CD4-positive, CD25-positive, alpha-beta regulatory T cell (primary cell): ENCODE results near the gene RNF2. TPM values are rescaled to one million over a fixed set of nuclear protein-coding genes. Genes with fewer than 3 reads are reported as not detected.

Source experiments
- ATAC-seq, 2 donors: fragments of 150-1000 bp; cut with Tn5 transposase; one replicate each; pipeline ENCODE4 v1.10.0; 2021; ENCODE audit warnings: low read depth in 2 of 2, moderate number of reproducible peaks in 2 of 2, moderate library complexity in 1 of 2
- DNase-seq, 3 donors: peaks; one replicate each; pipeline versions ENCODE4 v3.0.0 to v3.0.0-alpha.2; 2012 to 2022; ENCODE audit warnings: mixed read lengths in 1 of 3
- H3K27ac ChIP-seq: one replicate; pipeline ENCODE4 v1.7.0; 2013; ENCODE audit warnings: mild to moderate bottlenecking, low read length; ENCODE audit not compliant: insufficient read depth, poor library complexity, severe bottlenecking
- H3K27me3 ChIP-seq: one replicate; pipeline ENCODE4 v1.7.0; 2013; ENCODE audit warnings: low read length; ENCODE audit not compliant: control insufficient read depth, insufficient read depth
- H3K36me3 ChIP-seq: one replicate; pipeline ENCODE4 v1.7.0; 2013; ENCODE audit warnings: mild to moderate bottlenecking, low read length, moderate library complexity; ENCODE audit not compliant: control insufficient read depth, insufficient read depth
- H3K4me1 ChIP-seq: 2 replicates; pipeline ENCODE4 v1.7.0; 2013; ENCODE audit warnings: mild to moderate bottlenecking, low read length; ENCODE audit not compliant: insufficient read depth, control insufficient read depth, poor library complexity, severe bottlenecking
- H3K4me3 ChIP-seq: one replicate; pipeline ENCODE4 v1.7.0; 2013; ENCODE audit warnings: low read depth, mild to moderate bottlenecking, low read length, moderate library complexity
- H3K9me3 ChIP-seq, 2 experiments: 1 replicate in 1 of 2; 2 replicates in 1 of 2; pipeline ENCODE4 v1.7.0; 2013; ENCODE audit warnings: low read length in 2 of 2, mild to moderate bottlenecking in 1 of 2, moderate library complexity in 1 of 2; ENCODE audit not compliant: control insufficient read depth in 2 of 2
- H3K27ac Mint-ChIP-seq, 3 donors: one replicate each; pipeline ENCODE4 v1.8.0; 2020 to 2022; ENCODE audit warnings: mild to moderate bottlenecking in 3 of 3, mixed read lengths in 3 of 3, moderate library complexity in 2 of 3
- H3K27me3 Mint-ChIP-seq: one replicate; pipeline ENCODE4 v1.8.0; 2022; ENCODE audit warnings: mild to moderate bottlenecking, mixed read lengths
- H3K36me3 Mint-ChIP-seq: one replicate; pipeline ENCODE4 v1.8.0; 2020; ENCODE audit warnings: mixed read lengths
- H3K4me1 Mint-ChIP-seq, 4 donors: one replicate each; pipeline ENCODE4 v1.8.0; 2020 to 2022; ENCODE audit warnings: mixed read lengths in 4 of 4, mild to moderate bottlenecking in 1 of 4
- H3K4me3 Mint-ChIP-seq, 4 donors: one replicate each; pipeline ENCODE4 v1.8.0; 2020 to 2022; ENCODE audit warnings: mild to moderate bottlenecking in 4 of 4, mixed read lengths in 4 of 4, moderate library complexity in 3 of 4
- H3K9me3 Mint-ChIP-seq, 7 donors: one replicate each; pipeline ENCODE4 v1.8.0; 2020 to 2022; ENCODE audit warnings: mixed read lengths in 7 of 7, mild to moderate bottlenecking in 3 of 7, moderate library complexity in 2 of 7
- polyA plus RNA-seq, 4 donors: library from polyadenylated mRNA; unstranded; fragments of 300-500 nt; fragmentation: Illumina TruSeq; gene quantifications; one replicate each; pipeline ENCODE4 v1.2.3, GENCODE V29; 2021
- total RNA-seq: library from RNA; stranded (reverse); gene quantifications from one replicate; pipeline ENCODE4 v1.2.3, GENCODE V29; 2022

RNF2 gene
- total and polyA plus RNA-seq, 5 donors from 2014 or later = 16.4 to 33.3 (median 25.4) TPM

GRCh38 chr1:185073725-185074124 is 28.4 kb downstream of the RNF2 start:
- Histone ChIP-seq H3K27me3 (no peaks in the 10 kb centered on the region), H3K4me1 (no peaks in the 10 kb centered on the region), H3K36me3 (no peaks in the 10 kb centered on the region), H3K27ac (no peak overlapping the region), H3K9me3 (no peaks in the 10 kb centered on the region), H3K4me3 (no peak overlapping the region)
- H3K9me3 Mint-ChIP-seq = peaks cover 0 to 2% (median 0%) of the 10 kb centered on the region in 7 donors
- H3K27me3 Mint-ChIP-seq = no peaks in the 10 kb centered on the region
- no peak overlapping the region for H3K4me3 Mint-ChIP-seq
- peaks cover 19 to 53% (median 33%) of the 10 kb centered on the region in 4 donors for H3K4me1 Mint-ChIP-seq
- peak overlapping the region in 1 of 3 donors; percentile 36 for H3K27ac Mint-ChIP-seq
- ATAC-seq = no peak
- no peak for DNase-seq
- H3K36me3 Mint-ChIP-seq = peaks cover 16% of the 10 kb centered on the region

- Histone ChIP-seq H3K4me1 (no peaks in the 10 kb centered on the region), H3K27me3 (no peaks in the 10 kb centered on the region), H3K4me3 (no peak overlapping the region), H3K9me3 (no peaks in the 10 kb centered on the region), H3K27ac (no peak overlapping the region), H3K36me3 (no peaks in the 10 kb centered on the region)
- H3K9me3 Mint-ChIP-seq = peaks cover 0 to 2% (median 0%) of the 10 kb centered on the region in 7 donors
- DNase-seq (no peak), ATAC-seq (no peak)
- H3K27me3 Mint-ChIP-seq = no peaks in the 10 kb centered on the region
- peaks cover 19 to 50% (median 32%) of the 10 kb centered on the region in 4 donors for H3K4me1 Mint-ChIP-seq
- H3K36me3 Mint-ChIP-seq = peaks cover 16% of the 10 kb centered on the region
- no peak overlapping the region for H3K4me3 Mint-ChIP-seq
- peak overlapping the region in 1 of 3 donors; percentile 52 for H3K27ac Mint-ChIP-seq
Observed at GRCh38 chr1:185074307-185074706, 28.9 kb downstream of the RNF2 start.

- H3K4me1 Mint-ChIP-seq = peaks cover 25 to 54% (median 35%) of the 10 kb centered on the region in 4 donors
- Histone ChIP-seq H3K9me3 (no peaks in the 10 kb centered on the region), H3K4me3 (no peak overlapping the region), H3K27ac (no peak overlapping the region), H3K27me3 (no peaks in the 10 kb centered on the region), H3K4me1 (no peaks in the 10 kb centered on the region), H3K36me3 (no peaks in the 10 kb centered on the region)
- peaks cover 16% of the 10 kb centered on the region for H3K36me3 Mint-ChIP-seq
- no peak overlapping the region for H3K4me3 Mint-ChIP-seq
- ATAC-seq = no peak
- H3K27me3 Mint-ChIP-seq = no peaks in the 10 kb centered on the region
- H3K9me3 Mint-ChIP-seq = peaks cover 0 to 2% (median 0%) of the 10 kb centered on the region in 7 donors
- H3K27ac Mint-ChIP-seq = peak overlapping the region in 1 of 3 donors; percentile 20
- no peak for DNase-seq
Observed at GRCh38 chr1:185075476-185075875, 30.1 kb downstream of the RNF2 start.

DNA sequence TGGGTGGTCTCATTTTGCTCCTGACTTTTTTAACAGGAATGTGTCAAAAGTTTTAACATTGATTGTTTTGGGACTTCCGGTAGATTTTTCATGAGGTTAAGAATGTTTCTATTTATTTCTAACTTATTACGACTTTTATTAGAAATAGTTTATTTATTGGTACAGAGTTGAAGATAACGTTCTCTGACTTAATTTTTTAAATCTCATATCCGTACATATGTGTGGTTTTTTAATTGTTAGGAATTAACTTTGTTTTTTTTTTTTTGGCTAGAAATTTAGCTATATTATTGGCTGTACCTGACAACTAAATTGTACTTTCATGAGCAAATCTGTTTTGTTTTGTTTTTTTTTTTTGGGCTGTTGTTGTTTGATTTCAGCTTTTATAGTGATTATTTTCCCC is 32.0 kb downstream of the RNF2 start:
- Mint-ChIP-seq H3K4me1 (peaks cover 15 to 44% (median 28%) of the 10 kb centered on the region in 4 donors), H3K27ac (no peak overlapping the region), H3K36me3 (peaks cover 6% of the 10 kb centered on the region), H3K9me3 (peaks cover 0 to 4% (median 0%) of the 10 kb centered on the region in 7 donors), H3K27me3 (no peaks in the 10 kb centered on the region), H3K4me3 (no peak overlapping the region)
- no peak overlapping the region for H3K4me3 ChIP-seq
- H3K27ac ChIP-seq = no peak overlapping the region
- DNase-seq (no peak), ATAC-seq (no peak)
- H3K36me3 ChIP-seq = no peaks in the 10 kb centered on the region
- H3K4me1 ChIP-seq = no peaks in the 10 kb centered on the region
- no peaks in the 10 kb centered on the region for H3K27me3 ChIP-seq
- no peaks in the 10 kb centered on the region for H3K9me3 ChIP-seq

DNA sequence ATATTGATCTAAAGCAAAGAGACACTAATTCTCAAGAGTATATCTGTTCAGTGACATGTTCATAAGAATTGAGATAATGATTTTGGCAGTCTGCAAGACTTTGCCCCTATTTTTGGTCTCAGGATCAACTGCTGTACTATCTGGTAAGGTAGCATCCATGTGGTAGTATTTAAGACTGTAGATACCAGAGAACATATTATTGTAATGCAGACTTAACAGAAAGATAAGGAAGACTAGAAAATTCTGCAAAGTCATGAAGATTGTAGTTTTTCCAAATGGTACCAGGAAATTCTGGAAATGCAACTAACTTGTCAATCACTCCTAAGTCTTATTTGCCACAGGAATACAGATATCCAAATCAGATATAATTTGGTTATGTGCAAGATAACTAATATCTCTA is 35.1 kb downstream of the RNF2 start:
- ATAC-seq = no peak
- Mint-ChIP-seq H3K9me3 (peaks cover 0 to 4% (median 0%) of the 10 kb centered on the region in 7 donors), H3K27ac (no peak overlapping the region), H3K36me3 (peaks cover 4% of the 10 kb centered on the region), H3K4me3 (no peak overlapping the region), H3K27me3 (no peaks in the 10 kb centered on the region), H3K4me1 (peaks cover 15 to 40% (median 24%) of the 10 kb centered on the region in 4 donors)
- Histone ChIP-seq H3K36me3 (no peaks in the 10 kb centered on the region), H3K4me1 (no peaks in the 10 kb centered on the region), H3K27me3 (no peaks in the 10 kb centered on the region), H3K27ac (no peak overlapping the region), H3K9me3 (no peaks in the 10 kb centered on the region), H3K4me3 (no peak overlapping the region)
- no peak for DNase-seq

- no peaks in the 10 kb centered on the region for H3K27me3 Mint-ChIP-seq
- no peak overlapping the region for H3K27ac ChIP-seq
- peaks cover 12% of the 10 kb centered on the region for H3K36me3 ChIP-seq
- peaks cover 0 to 3% (median 0%) of the 10 kb centered on the region in 7 donors for H3K9me3 Mint-ChIP-seq
- H3K4me3 ChIP-seq = no peak overlapping the region
- no peaks in the 10 kb centered on the region for H3K9me3 ChIP-seq
- H3K36me3 Mint-ChIP-seq = peaks cover 16% of the 10 kb centered on the region
- no peak overlapping the region for H3K4me3 Mint-ChIP-seq
- DNase-seq (no peak), ATAC-seq (no peak)
- no peaks in the 10 kb centered on the region for H3K4me1 ChIP-seq
- no peaks in the 10 kb centered on the region for H3K27me3 ChIP-seq
- H3K27ac Mint-ChIP-seq = no peak overlapping the region
- peaks cover 8 to 38% (median 22%) of the 10 kb centered on the region in 4 donors for H3K4me1 Mint-ChIP-seq
Observed at GRCh38 chr1:185083818-185084217, 38.5 kb downstream of the RNF2 start.

GRCh38 chr1:185087101-185087500 is 41.7 kb downstream of the RNF2 start:
- H3K27ac Mint-ChIP-seq = no peak overlapping the region
- H3K4me3 Mint-ChIP-seq = no peak overlapping the region
- Histone ChIP-seq H3K36me3 (peaks cover 20% of the 10 kb centered on the region), H3K4me1 (no peaks in the 10 kb centered on the region), H3K27me3 (no peaks in the 10 kb centered on the region), H3K9me3 (no peaks in the 10 kb centered on the region), H3K27ac (no peak overlapping the region), H3K4me3 (no peak overlapping the region)
- peaks cover 20% of the 10 kb centered on the region for H3K36me3 Mint-ChIP-seq
- peaks cover 8 to 28% (median 15%) of the 10 kb centered on the region in 4 donors for H3K4me1 Mint-ChIP-seq
- DNase-seq (no peak), ATAC-seq (no peak)
- H3K27me3 Mint-ChIP-seq = no peaks in the 10 kb centered on the region
- H3K9me3 Mint-ChIP-seq = peaks cover 0 to 3% (median 0%) of the 10 kb centered on the region in 7 donors

GRCh38 chr1:185087746-185088145 is 42.4 kb downstream of the RNF2 start:
- no peak overlapping the region for H3K4me3 Mint-ChIP-seq
- H3K27me3 Mint-ChIP-seq = no peaks in the 10 kb centered on the region
- H3K27ac Mint-ChIP-seq = peak overlapping the region in 2 of 3 donors; percentile 9 to 37
- no peak for DNase-seq
- Histone ChIP-seq H3K27me3 (no peaks in the 10 kb centered on the region), H3K9me3 (no peaks in the 10 kb centered on the region), H3K36me3 (peaks cover 20% of the 10 kb centered on the region), H3K27ac (no peak overlapping the region), H3K4me3 (no peak overlapping the region), H3K4me1 (no peaks in the 10 kb centered on the region)
- ATAC-seq = no peak
- peaks cover 0 to 3% (median 0%) of the 10 kb centered on the region in 7 donors for H3K9me3 Mint-ChIP-seq
- peaks cover 8 to 28% (median 15%) of the 10 kb centered on the region in 4 donors for H3K4me1 Mint-ChIP-seq
- H3K36me3 Mint-ChIP-seq = peaks cover 23% of the 10 kb centered on the region
